ENCODE measurements around the gene RTF1.
"Not testable (repeated sequence)": the region's sequence is repeated elsewhere in the genome, so short reads cannot be mapped to it uniquely, and the experiment has no call there.

Gene RTF1

DNA sequence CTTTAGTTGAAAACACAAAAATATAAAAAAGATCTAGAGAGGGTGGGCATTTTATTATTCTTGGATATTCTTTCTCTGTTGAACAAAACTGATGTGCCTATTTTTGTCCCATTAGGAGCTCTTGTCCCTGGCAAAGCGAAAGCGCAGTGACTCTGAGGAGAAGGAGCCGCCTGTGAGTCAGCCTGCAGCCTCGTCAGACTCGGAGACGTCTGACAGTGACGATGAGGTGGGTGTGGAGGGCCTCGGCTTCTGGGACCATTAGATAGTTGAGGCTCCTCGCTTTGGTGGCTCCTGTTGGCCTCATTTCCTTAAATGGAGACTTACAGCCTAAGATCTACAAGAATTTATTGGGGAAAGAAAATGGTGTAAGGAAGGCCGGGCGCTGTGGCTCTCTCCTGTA is 21.3 kb downstream of the RTF1 start:
- DNase-seq: no peak

DNA sequence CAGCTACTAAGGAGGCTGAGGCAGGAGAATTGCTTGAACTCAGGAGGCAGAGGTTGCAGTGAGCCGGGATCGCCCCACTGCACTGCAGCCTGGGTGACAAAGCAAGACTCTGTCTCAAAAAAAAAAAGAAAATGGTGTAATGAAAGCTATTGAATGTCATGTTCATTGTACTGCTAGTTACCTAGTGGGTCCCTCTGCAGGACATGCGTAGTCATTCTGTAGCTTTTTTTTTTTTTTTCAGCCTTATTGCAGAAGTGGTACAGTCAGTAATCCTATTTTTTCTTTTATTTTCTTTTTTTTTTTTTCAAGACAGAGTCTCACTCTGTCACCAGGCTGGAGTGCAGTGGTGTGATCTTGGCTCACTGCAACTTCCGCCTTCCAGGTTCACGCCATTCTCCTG is 21.9 kb downstream of the RTF1 start:
- not testable (repeated sequence) for DNase-seq

DNA sequence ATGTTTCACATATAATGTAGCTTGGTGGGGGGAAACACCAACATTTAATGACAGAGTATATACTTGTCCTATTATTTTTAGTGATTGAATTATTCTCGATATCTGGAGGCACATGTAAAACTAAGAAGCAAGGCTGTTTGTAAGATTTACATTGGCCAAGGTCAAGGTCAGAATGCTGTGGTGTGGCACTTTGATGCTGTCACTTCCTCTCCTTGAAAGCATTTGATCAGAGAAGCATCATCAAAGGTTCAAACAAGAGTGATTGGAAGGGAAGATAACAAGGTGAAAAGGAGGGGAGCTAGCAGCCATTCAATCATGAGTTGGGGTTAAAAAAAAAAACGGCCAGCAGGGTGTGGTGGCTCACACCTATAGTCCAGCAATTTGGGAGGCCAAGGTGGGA is 26.4 kb downstream of the RTF1 start:
- no peak for DNase-seq

DNA sequence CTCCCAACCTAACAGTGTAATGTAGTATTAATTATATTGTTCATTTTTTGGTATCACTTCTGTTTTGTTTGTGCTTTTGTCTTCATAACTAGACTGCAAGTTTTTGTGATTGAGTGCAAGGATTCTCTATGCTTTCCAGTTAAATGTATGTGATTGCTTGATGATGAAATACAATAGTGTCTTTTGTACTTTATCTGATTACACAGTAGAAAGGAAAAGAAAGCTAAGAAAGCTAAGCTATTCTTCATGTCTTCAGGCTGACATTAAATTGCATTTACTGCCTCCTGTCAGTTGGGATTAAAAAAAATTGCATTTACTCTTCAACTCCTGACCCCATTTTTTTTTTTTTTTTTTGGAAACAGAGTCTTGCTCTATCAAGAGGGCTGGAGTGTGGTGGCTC is 28.5 kb downstream of the RTF1 start:
- DNase-seq: no peak

DNA sequence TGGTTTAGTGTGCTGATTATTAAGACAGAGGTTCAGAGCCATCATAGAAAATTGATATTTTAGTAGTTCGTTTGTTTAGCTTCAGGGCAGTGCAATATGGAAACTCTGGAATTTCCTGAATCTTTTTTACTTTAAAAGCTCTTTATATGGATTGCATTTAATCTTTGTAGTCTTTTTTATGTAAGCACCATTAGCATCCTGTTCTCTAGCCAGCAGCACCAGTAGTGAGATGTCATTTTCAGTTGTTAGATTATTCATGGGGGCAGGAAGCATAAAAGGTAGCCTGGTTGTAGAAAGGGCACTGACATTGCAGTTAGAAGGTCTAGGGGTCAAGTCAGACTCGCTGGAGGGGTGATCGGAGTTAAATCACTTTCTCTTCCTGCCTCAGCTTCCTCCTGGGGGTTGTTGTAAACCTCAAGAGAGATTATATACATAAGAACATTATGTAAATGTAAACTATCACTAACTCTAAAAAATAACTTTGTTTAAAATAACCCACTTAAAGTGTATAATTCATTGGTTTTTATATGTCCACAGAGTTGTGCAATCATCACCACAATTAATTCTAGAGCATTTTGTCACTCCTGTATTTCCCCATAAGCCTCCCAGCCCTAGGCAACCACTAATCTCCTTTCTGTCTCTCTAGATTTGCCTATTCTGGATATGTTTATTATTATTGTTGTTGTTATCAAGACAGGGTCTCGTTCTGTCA is 45.3 kb downstream of the RTF1 start:
- DNase-seq: no peak

DNA sequence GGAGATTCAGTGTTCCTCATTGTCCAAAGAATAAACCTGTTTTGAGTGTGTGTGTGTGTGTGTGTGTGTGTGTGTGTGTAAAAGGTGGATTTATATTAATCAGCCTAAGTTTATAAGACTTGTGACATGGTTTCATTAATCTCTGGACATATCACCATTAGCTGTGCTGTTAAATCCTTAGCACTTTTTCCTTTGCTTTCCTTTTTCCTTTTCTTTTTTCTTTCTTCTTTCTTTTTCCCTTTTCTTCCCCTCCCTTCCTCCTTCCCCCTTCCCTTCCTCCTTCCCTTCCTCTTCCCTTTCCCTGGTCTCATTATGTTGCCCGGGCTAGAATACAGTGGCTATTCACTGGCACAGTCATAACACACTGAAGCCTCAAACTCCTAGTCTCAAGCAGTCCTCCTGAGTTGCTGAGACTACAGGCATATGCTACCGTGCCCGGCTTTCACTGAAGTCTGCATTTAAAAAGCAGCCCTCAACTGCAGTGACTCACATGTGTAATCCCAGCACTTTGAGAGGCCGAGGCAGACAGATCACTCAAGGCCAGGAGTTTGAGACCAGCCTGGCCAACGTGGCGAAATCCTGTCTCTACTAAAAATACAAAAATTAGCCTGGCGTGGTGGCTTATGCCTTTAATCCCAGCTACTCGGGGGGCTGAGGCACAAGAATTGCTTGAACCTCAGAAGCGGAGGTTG is 48.1 kb downstream of the RTF1 start:
- no peak for DNase-seq

DNA sequence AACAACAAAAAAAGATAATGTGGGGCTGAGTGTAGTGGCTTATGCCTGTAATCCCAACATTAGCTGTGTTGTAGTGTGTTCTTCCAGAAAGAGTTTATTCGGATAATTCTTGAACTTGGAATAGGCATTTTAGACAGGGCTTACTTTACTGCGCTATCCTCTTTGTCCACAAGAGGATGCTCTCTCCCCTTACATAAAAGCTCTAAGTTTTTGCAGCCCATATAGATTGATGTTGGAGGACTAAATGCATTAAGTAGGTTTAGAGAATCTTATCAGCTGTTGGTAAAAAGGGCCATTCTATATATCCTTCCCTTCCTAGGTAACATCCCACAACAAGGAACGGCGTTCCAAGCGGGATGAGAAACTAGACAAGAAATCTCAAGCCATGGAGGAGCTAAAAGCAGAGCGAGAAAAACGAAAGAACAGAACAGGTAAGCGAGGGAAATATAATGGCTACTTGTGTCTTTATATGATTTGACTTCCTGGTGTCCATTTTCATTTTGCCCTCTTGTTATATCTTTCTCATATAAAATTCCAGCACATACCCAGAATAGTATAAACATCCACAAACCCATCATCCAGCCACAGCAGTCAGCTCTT is 49.0 kb downstream of the RTF1 start:
- peak; percentile 57 for DNase-seq

DNA sequence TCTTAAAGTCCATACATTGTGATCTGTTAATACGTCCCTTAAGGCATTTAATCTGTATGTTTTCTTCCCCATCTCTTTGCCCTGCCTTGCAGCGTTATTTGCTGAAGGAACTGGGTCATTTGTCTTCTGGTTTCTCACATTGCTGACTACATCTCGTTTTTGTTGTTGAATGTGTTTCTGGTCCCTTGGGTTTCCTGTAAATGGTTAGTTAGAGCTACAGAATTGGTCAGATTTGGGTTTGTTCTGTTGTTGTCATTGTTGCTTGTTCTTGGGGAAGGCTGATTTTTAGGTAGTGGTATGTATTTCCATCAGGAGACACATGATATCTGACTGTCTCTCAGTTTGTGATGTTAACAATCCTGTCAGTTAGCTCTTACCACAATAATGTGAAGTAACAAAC is 49.8 kb downstream of the RTF1 start:
- no peak for DNase-seq

DNA sequence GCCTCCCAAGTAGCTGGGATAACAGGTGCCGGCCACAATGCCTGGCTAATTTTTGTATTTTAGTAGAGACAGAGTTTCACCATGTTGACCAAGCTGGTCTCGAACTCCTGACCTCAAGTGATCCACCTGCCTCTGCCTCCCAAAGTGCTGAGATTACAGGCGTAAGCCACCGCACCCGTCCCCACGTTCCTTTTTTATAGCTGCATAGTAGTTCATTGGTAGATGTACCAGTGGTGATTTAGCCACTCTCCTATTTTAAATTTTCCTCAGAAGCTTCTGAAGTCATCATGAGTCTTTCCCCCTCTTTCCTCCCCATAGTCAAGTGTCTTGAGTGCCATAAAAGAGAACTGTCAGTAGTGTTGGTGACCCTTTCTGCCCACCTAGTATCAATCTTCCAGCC is 52.7 kb downstream of the RTF1 start:
- not testable (repeated sequence) for DNase-seq

DNA sequence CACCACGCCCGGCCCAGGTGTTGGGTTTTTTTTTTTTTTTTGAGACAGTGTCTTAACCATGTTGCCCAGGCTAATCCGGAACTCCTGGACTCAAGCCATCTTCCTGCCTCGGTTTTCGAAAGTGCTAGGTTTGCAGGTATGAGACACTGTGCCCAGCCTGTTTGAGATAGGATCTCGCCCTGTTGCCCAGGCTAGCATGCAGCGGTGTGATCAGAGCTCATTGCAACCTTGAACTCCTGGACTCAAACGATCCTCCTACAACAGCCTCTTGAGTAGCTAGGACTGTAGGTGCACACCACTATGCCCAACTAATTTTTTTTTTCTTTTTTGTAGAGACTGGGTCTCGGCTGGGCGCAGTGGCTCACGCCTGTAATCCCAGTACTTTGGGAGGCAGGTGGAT is 56.5 kb downstream of the RTF1 start:
- no peak for DNase-seq

DNA sequence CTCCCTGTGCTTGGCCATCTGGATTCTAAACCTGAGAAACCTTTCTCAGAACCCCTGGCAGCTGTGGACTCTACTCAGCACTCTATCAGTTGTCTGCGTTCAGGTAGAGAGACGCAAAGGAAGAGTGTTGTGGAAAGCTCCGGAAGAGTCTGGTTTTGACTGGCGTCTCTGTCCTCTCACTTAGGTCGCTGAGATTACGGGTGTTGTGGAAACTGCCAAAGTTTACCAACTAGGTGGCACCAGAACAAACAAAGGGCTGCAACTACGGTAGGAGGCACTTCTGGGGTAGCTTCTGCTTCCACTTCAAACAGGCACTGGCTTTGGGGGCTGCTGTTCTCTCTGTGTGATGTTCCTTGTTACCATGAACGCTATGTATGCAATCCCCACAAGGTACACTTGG is 57.5 kb downstream of the RTF1 start:
- DNase-seq: no peak

DNA sequence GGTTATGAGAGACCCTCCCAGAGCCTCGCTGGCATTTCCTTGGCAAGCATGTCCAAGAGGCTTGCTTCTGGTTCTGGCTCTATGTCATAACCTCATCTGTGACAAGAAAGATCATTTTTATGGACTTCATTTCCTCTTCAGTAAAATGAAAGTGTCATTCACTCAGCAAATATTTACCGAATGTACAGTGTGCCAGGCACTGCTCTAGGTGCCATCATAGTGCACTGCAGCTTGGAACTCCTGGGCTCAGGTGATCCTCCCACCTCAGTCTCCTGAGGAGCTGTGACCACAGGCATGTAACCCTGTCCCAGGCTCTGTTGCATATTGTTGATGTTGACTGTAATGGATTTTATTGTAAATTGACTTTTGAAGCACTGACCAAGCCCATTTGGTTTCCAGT is 58.0 kb downstream of the RTF1 start:
- no peak for DNase-seq

DNA sequence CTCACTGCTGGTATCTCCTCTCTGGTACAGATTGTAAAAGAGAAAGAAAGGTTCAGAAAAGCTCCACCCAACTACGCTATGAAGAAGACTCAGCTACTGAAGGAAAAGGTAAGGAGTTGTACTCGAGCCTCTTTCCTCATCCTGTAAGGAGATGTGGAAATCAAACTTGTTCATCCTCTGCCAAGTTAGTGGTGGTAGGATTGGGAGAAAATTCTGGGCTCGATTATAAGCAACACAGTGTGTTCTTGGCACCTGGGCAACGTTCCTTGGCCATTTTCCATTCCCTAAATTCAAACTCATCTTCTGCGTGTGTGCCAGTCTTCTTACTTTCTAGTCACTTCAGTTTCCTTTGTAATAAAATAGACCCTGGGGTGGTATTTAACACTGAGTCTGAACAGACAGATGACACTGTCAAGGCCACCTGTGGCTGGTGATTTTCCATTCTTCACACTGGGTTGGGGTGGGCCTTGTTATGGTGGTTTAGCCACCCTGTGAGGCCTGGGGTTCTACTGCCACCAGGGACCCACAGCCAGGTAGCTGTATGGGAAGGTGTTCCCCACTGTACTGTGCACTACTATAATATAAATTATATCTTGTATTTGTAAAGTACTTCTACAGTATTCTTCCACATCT is 59.6 kb downstream of the RTF1 start:
- no peak for DNase-seq

DNA sequence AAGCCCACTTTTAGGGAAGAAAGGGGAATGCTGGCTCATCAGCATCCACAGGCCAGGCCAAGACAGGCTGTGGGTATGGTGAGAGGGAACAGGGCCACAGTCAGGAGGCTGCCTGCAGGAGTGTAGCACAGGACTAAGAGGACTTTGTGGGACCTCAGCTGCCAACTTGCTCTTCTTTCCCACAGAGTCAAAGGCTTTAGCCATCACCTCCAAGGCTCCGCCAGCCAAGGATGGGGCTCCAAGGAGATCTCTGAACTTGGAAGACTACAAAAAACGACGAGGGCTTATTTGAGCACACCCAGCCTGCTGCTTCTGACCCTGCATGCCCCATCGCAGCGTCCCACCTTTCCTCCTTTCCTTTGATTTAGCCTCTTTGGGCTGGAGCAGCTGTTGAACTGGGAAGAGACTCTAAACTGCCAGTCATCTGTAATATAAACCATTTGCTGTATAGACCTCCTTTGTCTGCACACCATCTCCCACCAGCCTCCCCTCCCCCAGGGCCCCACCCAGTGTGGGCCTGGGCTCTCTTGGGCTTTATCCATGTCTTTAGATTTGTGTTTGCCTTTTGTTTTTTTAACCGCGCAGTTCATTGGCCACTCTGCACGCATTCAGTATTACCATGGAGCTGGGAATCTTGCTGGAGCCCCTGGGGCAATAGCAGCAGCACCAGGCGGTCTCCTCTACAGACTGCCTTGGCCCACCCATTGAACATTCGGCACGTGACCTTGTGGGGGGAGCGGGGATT is 63.7 kb downstream of the RTF1 start:
- DNase-seq: no peak

DNA sequence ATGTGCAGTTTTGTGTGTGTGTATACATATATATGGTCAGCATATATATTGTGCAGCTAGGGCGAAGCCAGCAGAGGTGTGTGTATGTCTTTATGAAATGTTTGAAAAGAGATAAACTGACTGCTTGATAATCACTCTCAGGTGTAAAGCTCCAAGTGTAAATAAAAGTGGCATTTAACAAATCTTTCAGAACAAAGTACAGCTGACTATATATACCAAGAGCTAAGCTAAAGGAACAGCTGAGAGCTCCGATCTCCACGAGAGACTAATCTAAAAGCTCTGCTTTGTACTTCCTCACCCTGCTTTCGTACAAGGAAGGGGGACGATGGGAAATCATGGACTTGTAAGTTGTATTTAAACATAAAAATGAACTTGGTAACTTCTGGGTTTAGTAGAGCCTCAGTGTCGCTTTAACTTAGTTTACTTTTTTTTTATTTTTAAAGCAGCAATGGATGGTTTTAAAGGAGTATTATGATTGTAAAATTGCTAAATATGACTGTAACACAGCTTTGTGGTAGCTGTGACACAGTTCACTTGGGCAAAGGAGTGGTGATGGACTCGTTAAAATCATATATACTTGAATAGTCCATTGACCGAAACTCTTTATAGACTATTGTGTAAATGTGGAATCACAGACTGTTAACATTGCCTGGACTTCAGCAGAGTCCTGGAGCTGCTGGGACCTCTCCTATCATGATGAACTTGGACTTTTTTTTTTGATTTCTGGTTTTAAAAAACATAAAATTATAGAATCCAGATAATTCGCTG is 65.4 kb downstream of the RTF1 start:
- DNase-seq: no peak

DNA sequence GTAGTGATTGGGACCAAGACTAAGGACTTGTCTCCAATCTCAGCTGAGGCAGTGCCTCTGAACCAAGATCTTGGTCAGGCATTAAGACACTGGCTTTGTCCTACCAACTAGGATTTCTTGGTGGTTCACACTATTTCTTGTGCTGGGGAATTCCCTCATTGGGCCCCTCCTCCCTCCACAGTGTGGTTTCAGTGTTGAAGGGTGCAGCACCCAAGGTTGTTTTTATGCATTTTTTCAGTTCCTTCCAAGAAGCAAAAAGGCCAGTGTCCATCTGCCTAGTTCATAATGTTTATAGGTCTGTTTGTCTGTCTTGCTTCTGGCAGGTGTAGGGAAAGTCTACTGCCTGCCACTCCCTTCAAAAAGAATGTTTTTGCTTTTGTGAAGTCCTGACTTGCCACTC is 66.2 kb downstream of the RTF1 start:
- DNase-seq: peak; percentile 62

DNA sequence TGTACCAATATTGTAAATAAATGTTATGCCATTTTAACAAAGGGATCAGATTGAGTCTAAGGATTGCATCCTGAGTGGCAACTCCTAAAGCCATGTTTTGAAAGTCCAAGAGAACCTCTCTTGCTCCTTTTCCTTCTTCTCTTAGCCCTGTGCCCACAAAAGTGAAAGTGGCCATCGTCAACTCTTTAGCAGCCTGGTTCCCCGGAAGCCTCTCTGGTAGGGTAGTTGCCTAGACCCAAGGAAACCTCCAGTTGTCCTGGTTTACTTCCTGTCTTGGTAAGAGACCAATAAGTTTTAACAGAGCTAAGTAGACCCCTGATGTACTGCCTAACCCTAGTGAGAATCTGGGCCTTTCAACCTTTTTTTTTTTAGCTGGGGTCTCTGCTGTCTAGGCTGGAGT is 66.6 kb downstream of the RTF1 start:
- DNase-seq: peak; percentile 44

DNA sequence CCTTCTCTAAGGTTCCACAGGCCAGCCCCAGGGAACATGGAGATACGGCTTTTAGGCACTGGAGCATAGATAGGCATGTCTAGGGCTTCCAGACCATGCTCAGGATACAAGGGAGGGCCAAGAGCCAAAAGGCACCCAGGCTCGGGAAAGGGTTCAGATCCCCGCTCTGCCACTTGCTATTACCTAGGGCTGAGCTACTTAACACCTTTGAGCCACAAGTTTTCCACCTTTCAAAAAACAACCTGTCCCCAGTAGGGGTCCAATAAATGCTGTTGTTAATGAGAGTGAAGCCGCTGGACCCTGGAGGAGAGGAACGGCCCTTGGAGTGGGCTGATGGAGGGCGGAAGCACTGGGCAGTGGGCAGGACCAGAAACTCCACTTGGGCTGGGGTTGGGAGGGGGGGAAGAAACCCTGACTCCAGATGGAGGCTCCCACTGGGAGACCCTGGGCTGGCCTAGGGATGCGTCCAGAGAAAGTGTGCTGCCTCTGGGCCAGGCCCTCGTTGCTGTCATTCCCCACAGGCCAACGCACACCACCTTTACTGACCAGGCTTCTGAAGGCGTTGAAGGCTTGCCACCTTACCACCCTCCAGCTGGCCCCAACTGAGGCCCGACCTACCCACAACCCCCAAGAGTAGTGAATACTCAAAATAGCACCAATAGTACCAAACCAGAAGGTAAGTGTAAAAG is 68.2 kb downstream of the RTF1 start:
- DNase-seq: no peak

DNA sequence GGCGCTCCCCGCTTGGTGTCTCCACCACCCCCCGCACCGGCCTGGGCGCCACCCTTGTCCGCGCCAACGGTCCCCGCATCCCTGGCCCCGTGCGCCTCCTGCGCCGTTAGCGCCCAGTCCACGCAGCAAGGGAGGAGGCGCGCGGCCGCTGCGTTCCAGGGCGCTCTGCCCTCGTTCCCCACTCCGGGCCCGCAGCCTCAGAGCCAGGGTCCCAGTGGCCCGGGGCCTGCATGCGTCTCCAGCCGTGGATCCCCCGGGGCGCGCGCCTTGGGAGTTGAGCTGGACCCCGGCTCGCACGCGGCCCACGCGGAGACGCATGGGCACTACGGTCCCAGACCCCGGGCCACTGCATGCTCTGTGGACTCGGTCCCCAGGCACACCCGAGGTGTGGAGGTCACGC is 69.4 kb downstream of the RTF1 start:
- no peak for DNase-seq

DNA sequence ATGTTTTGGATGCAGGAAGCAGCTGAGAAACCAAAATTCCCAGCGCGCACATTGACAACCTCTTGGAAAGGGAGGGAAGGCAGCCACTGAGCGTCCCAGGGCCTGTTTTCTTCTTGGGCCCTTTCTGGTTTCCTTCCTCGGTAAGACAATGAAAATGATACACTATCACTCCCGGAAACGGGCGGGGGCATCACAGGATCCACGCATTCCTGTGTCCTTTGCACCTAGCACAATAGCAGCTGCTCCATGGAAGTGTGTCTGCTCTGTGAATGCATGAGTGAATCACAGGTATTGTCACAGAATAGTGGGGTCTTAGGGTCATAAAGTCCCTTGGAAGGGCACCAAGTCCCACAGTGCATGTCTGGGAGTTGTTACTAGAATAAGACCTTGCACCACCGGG is 70.5 kb downstream of the RTF1 start:
- DNase-seq: no peak

DNA sequence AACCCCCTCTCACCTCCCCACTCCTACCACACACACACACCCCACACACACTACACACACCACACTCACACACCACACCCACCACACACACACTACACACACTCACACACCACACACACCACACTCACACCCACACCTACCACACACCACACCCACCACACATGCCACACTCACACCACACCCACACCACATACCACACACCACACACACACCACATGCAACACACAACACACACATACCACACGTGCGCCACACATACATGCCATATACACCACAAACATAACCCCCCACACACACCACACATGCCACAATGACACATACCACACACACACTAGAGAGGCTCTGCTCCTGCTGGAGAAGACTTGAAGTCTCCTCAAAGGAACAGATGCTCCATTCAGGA is 70.9 kb downstream of the RTF1 start:
- peak; percentile 37 for DNase-seq

DNA sequence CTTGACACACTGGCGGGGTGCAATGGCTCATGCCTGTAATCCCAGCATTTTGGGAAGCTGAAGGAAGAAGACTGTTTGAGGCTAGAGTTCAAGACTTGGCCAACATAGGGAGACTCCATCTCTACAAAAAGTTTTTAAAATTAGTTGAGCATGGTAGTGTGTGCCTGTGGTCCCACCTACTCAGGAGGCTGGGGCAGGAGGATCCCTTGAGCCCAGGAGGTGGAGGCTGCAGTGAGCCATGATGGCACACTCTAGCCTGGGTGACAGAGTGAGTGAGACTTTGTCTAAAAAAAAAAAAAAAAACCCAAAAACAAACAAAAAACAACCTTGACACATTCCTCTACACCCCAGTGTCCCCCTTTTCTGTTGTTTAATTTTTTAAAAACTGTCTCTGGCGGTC is 72.7 kb downstream of the RTF1 start:
- DNase-seq: no peak
